GM19438 (cell line): ENCODE data around the gene SGO2.
"Not testable (repeated sequence)": the region's sequence is repeated elsewhere in the genome, so short reads cannot be mapped to it uniquely, and the experiment has no call there.

Source experiments
- ATAC-seq: cut with Tn5 transposase; IDR thresholded peaks from one replicate; pipeline ENCODE4 v1.9.1; 2021; ENCODE audit warnings: low read depth; ENCODE audit not compliant: unreplicated experiment

The SGO2 gene

DNA sequence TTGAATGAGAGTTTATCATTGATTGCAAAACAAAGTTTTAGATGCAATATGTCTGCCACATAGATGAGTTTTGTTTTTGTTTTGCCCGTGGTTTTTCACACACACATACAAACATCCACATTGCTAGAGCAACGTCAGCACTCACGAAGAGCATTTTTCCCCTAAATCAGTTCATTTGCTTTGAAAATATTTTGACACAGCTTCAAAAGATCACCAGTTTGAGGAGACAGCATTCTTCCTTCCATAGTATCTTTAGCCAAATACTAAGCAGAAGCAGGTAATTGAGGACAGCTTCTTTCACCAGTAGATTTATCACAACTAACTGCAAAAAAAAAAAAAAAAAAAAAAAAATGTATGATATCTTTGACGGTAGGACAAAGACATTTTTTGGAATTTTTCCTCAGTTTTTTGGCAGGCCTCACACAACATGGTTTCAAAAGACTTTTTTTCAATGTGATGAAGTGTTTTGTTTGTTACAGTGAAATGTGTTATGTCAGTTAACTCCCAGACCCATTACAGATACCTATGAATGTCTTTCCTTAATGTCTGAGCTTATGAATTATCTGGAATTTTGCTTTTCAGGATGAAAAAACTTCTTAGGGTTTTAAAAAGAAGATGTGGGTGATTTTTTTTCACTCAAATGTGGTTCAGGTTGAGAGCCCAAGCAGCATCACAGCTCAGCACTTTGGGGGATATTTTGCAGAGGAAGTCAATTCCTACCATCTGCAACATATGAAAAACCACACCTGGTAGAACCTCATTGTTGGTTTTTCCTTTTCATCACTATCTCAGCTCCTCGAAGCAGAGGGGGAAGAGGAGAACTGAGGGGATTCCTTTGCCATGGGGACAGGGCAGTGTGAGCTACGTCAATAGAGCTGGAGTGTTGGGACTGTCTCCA, 91.4 kb downstream of the SGO2 start:
- ATAC-seq = no peak

DNA sequence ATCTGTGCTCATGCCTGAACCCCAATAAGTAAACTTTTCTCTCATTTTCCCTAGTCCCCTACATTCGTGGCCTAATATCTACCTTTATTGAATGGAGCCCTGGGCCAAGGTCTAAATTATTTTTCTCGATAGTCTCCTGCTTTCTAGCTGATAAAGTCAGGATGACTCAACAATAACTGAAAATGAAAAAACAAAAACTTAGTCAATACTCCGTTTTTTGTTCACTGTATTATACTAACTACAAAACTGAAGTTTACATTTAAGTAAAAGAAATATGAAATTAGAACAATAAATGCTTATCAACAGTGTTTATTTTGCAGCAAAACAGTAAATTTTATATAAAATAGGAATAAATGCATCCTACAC, 92.0 kb downstream of the SGO2 start:
- no peak for ATAC-seq

DNA sequence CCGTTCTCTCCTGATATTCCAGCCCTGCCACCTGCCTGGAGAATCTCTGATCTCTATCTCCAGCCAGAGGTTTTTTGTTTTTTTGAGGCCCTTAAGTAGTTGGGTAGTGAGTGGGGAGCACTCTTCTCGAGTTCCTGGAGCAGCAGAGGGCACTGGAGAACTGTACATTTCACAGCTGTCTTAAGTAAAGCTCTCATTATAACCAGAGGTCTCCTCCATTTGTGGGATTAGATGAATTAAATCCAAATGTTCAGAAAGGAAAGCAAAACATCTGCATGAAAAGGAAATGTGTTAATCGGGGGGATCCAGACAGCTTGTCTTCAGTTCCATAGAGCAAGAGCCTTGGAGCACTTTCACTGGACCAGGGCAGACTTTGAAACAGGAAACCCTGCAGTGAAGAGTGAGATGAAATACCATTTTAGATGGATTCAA, 92.6 kb downstream of the SGO2 start:
- no peak for ATAC-seq

DNA sequence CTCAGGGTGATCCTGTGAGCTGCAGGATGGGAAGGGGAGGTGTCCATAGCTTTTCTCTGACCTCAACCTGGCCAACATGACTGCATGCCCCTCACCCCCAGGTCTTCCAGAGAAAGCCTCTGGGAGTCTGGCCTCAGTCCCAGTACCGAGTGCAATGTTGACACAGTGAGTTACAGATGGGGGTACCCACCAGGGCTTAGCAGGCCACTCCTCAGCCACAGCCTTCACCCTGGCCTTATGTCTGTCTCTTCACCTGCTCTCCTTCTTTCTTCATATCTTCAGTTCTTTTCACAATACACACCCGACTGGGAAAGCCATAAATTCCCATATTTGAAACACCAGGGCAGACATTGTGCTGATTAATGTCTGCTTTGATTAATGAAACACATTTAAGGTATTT, 93.3 kb downstream of the SGO2 start:
- no peak for ATAC-seq

DNA sequence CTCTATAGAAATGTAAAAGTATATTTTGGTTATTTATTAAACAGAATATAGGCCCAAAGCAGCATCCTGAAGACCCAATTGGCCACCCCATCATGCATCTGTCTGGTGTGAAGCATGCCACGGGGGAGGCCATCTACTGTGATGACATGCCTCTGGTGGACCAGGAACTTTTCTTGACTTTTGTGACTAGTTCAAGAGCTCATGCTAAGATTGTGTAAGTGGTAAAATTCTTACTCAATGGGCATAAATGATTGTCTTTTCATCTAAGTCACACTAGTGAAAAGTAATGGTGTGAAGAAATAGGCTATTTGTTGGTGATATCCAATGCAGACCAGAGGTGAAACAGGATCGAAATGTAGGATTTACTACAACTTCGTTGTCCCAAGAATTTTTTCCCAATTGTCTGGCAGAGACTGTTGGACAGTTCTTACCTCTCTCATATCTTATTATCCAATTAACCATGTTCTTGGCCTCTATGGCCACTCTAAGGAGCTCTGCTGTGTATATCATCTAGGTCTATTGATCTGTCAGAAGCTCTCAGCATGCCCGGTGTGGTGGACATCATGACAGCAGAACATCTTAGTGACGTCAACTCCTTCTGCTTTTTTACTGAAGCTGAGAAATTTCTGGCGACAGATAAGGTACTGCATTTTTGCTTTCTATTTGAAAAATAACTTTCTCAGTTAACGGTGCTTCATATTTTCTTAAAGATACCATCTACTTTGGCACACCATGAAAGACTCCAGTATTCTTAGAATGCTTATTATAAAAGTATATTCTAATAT, 94.8 kb downstream of the SGO2 start:
- no peak for ATAC-seq

DNA sequence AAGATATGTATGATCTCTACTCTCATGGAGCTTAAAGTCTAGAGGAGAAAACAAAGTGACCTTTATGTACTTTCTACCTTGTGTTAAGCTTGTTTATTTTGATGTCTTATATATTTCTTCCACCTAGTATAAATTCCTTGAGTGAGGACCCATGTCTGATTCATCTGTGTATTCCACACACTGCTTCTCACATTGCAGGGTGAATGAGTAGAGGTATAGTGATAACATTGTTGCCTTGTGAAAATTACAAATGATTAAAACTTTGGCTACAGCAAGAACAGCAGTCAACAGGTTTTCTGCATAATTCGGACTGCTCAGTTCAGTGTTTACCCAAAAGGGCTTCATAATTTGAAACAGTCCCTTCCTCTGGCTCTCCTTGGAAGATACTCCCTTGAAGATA, 96.1 kb downstream of the SGO2 start:
- no peak for ATAC-seq

DNA sequence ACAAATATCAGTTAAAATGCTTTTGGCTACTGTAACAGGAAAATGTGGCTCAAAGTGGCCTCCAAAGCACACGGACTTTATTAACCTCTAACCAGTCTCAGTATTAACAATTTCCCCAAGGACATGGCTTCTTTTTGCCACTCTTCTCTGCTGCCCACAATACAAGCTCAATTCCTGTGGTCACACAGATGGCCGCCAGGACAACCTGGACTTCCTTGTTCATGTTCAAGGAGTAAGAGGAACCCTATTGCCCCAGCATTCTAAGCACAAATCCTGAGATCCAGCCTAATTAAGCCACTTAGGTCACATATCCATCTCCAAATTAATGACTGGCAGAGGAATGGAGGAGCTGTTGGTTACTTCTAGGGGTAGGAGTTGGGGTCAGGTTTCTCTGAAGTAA, 98.0 kb downstream of the SGO2 start:
- no peak for ATAC-seq

DNA sequence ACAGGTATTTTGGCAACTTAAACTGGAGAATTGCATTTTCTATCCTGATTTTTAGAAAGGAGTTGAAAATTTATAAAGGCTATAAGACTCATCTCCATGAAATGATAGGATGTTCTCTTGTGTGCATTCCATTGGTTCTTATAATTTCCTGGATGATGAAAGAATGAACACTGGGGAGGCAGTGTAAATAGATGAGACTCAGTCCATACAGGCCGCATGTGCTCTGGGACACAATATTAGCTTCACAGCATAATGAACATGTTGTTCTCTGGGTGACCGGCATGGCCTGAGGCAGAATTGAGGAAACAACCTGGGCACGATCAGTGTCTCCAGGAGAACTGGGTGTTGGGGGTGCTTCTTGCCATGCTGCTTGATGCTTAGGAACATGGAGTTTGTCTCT, 98.7 kb downstream of the SGO2 start:
- no peak for ATAC-seq

DNA sequence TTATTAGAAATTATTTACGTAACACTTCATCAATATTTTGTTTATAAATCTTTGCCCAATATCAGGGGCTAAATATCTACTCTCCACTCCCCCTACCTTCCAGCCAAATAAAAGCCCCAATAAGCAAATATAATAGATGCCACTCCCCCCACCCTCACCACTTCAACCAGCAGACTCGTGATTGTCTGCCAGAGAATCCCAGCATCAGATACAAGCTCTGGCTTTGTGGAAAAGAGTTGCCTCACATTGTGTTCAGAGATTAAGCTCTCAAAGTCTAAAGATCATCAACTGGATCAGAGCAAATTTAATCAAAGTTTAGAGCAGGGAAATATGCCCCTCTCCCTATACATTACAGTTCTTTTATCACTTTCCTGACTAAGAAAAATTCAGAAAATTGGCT, 99.3 kb downstream of the SGO2 start:
- ATAC-seq = no peak

DNA sequence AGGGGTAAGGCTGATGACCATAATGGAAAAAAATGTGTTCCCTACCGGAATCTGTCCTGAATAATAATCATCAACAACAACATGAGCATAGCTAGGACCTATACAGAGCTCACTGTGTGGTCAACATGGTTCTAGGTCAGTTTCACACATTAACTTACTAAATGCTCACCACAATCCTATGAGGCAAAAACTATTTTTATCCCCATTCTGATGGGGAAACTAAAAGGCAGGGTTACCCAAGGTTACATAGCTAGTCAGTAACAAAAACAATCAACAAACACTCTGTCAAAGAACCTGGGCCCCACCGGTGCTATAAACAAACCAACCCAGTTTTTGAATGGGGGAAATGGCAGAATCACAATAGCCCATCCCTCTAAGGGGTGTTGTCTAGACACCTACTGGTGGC, 100.0 kb downstream of the SGO2 start:
- ATAC-seq = no peak

DNA sequence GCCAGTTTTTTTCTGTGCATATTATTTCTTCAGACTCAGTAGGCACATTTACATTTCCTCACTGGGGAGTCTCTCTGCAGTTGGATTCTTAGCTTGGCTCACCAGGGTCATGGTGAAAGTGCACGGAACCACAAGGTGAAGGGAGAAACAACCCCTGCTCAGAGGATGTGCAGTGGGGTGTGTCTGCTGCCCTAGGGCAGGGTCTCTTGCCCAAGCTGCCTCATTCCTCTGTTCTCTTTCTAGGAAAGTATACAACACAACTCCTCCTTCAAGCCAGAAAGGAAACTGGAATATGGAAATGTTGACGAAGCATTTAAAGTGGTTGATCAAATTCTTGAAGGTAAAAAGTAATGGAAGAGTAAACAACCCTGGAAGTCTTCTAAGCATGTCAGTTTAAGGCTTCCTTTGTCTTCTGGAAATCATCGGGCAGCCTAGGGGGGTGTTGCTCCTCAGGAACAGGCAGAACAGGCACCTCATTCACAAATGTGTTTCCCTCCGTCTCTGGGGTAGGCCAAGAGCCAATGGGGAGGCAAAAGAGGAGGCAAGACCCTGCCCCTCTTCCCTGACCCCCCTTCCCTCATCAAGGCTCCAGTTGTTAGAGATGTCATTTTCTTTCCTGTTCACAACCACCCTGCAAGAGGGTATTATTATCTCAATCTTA, 101.2 kb downstream of the SGO2 start:
- ATAC-seq = no peak

DNA sequence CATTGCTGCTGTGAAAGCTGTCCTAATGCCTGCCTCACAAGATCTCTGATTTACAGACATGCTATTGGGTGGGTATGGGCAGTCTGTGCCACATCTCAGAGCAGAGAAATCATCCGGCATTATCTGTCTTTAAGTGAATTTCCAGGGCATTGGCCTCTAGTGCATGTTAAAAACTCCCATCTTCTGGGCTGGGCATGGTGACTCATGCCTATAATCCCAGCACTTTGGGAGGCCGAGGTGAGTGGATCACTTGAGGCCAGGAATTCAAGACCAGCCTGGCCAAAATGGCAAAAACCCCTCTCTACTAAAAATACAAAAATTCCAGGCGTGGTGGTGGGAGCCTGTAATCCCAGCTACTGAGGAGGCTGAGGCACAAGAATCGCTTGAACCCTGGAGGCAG, 102.5 kb downstream of the SGO2 start:
- ATAC-seq = not testable (repeated sequence)

DNA sequence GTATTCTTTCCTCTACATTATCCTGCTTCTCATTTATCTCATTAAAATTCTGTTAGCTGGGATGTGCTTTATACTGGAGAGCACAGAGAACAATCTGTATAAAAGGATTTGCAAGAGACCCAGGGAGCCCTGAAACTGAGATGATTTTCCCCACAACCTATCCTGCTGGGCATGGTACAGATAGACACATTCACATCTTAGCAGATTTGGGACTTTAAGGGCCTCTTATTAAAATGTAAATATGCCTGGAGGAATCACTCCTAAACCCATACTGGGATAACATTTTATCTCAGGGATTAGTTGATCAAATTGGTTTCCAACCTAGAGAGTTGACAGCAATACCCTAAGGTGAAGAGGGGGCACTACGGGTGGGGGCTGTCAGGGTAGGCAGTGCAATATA, 105.3 kb downstream of the SGO2 start:
- no peak for ATAC-seq
